Endothelial cell of umbilical vein (primary cell): Measurements from ENCODE around the gene RP2. TPM values are rescaled to one million over a fixed set of nuclear protein-coding genes. Genes with fewer than 3 reads are reported as not detected.

Experiments used
- BruUV-seq: library from RNA; stranded (reverse); fragments of 400-500 nt; replicated peaks from 2 replicates; lab custom pipeline; 2021; lab: Mats Ljungman, UMichigan
- CTCF ChIA-PET: fragments of 300-600, 350-600 bp; sonication (Branson Sonifier 250); formaldehyde crosslinking; loops from one replicate; lab custom pipeline; 2021; ENCODE audit warnings: antibody characterized with exemption, inconsistent platforms; lab: Charles Lee
- POLR2A ChIA-PET: fragments of 300-600, 350-600 bp; sonication (Branson Sonifier 250); formaldehyde crosslinking; loops from one replicate; lab custom pipeline; 2021; ENCODE audit warnings: antibody characterized with exemption, inconsistent platforms; lab: Charles Lee
- DNase-seq: peaks from one replicate; pipeline ENCODE4 v3.0.0-alpha.2; 2011; ENCODE audit warnings: low read depth, low spot score
- FAIRE-seq: peaks from 2 replicates; lab custom pipeline; 2011; peaks lifted over from hg19 to GRCh38; lab: Jason Lieb, UNC
- H2AFZ ChIP-seq: 2 replicates; pipeline ENCODE4 v1.6.0; 2012; ENCODE audit warnings: low read depth, low read length, control low read depth, inconsistent platforms
- H3K27ac ChIP-seq: 2 replicates; pipeline ENCODE4 v1.5.1; 2011; ENCODE audit warnings: low read depth, mild to moderate bottlenecking, control low read depth, low read length, moderate library complexity; ENCODE audit not compliant: insufficient read depth
- H3K27me3 ChIP-seq, 2 experiments: 2 replicates each; pipeline versions ENCODE4 v1.6.0 to v1.6.1; 2011; ENCODE audit warnings: low read length in 2 of 2, mixed read lengths in 1 of 2; ENCODE audit not compliant: control insufficient read depth in 2 of 2, insufficient read depth in 2 of 2
- H3K36me3 ChIP-seq, 2 experiments: 2 replicates in 1 of 2; 3 replicates in 1 of 2; pipeline ENCODE4 v1.5.1; 2011; ENCODE audit warnings: low read length in 2 of 2, mild to moderate bottlenecking in 1 of 2, moderate library complexity in 1 of 2; ENCODE audit not compliant: control insufficient read depth in 2 of 2, insufficient read depth in 2 of 2; ENCODE audit errors: extremely low read depth in 1 of 2
- H3K4me1 ChIP-seq: 3 replicates; pipeline ENCODE4 v1.5.1; 2011; ENCODE audit warnings: mild to moderate bottlenecking, low read length; ENCODE audit not compliant: control insufficient read depth, insufficient read depth; ENCODE audit errors: extremely low read depth
- H3K4me2 ChIP-seq: 2 replicates; pipeline ENCODE4 v1.6.1; 2011; ENCODE audit warnings: low read length, control low read depth, mixed read lengths; ENCODE audit not compliant: insufficient read depth
- H3K4me3 ChIP-seq, 3 experiments: fragments of 200-600 bp in 1 of 3; sonication (generic), shearing (Covaris generic) in 1 of 3; replicated peaks in 1 of 3; 2 replicates each; pipeline ENCODE4 v1.5.1; 2011 to 2016; ENCODE audit warnings: control low read depth in 3 of 3, low read length in 3 of 3, mild to moderate bottlenecking in 2 of 3, inconsistent platforms in 1 of 3, low read depth in 1 of 3, moderate library complexity in 1 of 3; ENCODE audit not compliant: insufficient read depth in 1 of 3
- H3K79me2 ChIP-seq: 2 replicates; pipeline ENCODE4 v1.6.0; 2012; ENCODE audit warnings: low read length, inconsistent platforms; ENCODE audit not compliant: control insufficient read depth, insufficient read depth
- H3K9ac ChIP-seq: replicated peaks from 2 replicates; pipeline ENCODE3; 2011; ENCODE audit warnings: low read length, control low read depth; ENCODE audit not compliant: insufficient read depth; ENCODE audit errors: extremely low read depth
- H3K9me1 ChIP-seq: replicated peaks from 3 replicates; pipeline ENCODE4 v1.6.0; 2011; ENCODE audit warnings: mild to moderate bottlenecking, low read length; ENCODE audit not compliant: control insufficient read depth, insufficient read depth; ENCODE audit errors: extremely low read depth
- H3K9me3 ChIP-seq: replicated peaks from 2 replicates; pipeline ENCODE4 v1.5.1; 2012; ENCODE audit warnings: low read length, inconsistent platforms; ENCODE audit not compliant: control insufficient read depth, insufficient read depth
- H4K20me1 ChIP-seq: replicated peaks from 2 replicates; pipeline ENCODE3; 2011; ENCODE audit warnings: mild to moderate bottlenecking, low read length; ENCODE audit not compliant: control insufficient read depth, insufficient read depth; ENCODE audit errors: extremely low read depth
- CTCF ChIP-seq, 2 donors: IDR thresholded peaks; 1 replicate in 1 of 2; 2 replicates in 1 of 2; pipeline ENCODE4 v1.5.1; 2011; ENCODE audit warnings: low read length in 2 of 2, mild to moderate bottlenecking in 2 of 2, moderate library complexity in 2 of 2, control low read depth in 1 of 2, inconsistent platforms in 1 of 2, low read depth in 1 of 2; ENCODE audit not compliant: insufficient read depth in 1 of 2; ENCODE audit errors: extremely low read depth in 1 of 2
- EZH2 ChIP-seq: IDR thresholded peaks from 2 replicates; pipeline ENCODE4 v1.6.1; 2012; ENCODE audit warnings: borderline replicate concordance, low read depth, mild to moderate bottlenecking, moderate library complexity, low read length, inconsistent platforms; ENCODE audit not compliant: severe bottlenecking
- FOS ChIP-seq: IDR thresholded peaks from 2 replicates; pipeline ENCODE4 v1.6.1; 2011; ENCODE audit warnings: mild to moderate bottlenecking, low read length, moderate library complexity, borderline replicate concordance; ENCODE audit not compliant: insufficient read depth
- GATA2 ChIP-seq: IDR thresholded peaks from 2 replicates; pipeline ENCODE4 v1.7.0; 2011; ENCODE audit warnings: low read depth, mild to moderate bottlenecking, moderate library complexity, mixed read lengths, low read length; ENCODE audit not compliant: insufficient read length, insufficient read depth
- JUN ChIP-seq: IDR thresholded peaks from 2 replicates; pipeline ENCODE4 v1.6.1; 2011; ENCODE audit warnings: borderline replicate concordance, low read depth; ENCODE audit not compliant: insufficient read length, insufficient read depth
- MAX ChIP-seq: IDR thresholded peaks from 2 replicates; pipeline ENCODE4 v1.6.1; 2011; ENCODE audit not compliant: insufficient read depth, insufficient read length
- MYC ChIP-seq: IDR thresholded peaks from one replicate; pipeline ENCODE4 v1.6.1; 2011; ENCODE audit warnings: mild to moderate bottlenecking, low read depth, low read length
- POLR2A ChIP-seq: IDR thresholded peaks from 2 replicates; pipeline ENCODE4 v1.6.1; 2012; ENCODE audit warnings: low read depth, mild to moderate bottlenecking, control low read depth, low read length
- POLR2AphosphoS5 ChIP-seq: IDR thresholded peaks from 2 replicates; pipeline ENCODE4 v1.6.1; 2012; ENCODE audit warnings: low read depth, mild to moderate bottlenecking, control low read depth, low read length, moderate library complexity; ENCODE audit not compliant: insufficient read depth
- dilution Hi-C: fragments of 300-500 bp; cut with MboI; formaldehyde crosslinking; loops from one replicate; pipeline ENCODE4 v1.15.0; 2019; ENCODE audit warnings: low sequenced_read_pairs; ENCODE audit not compliant: extremely low pct_ligation_motif_present
- intact Hi-C: fragments of 100-400 bp; cut with micrococcal nuclease; formaldehyde crosslinking; loops from one replicate; pipeline ENCODE4 v1.10.0; 2022
- polyA plus RNA-seq, 4 experiments: library from polyadenylated mRNA; depleted of rRNA in 3 of 4; stranded (reverse) in 3 of 4; unstranded in 1 of 4; fragments of >200 nt; gene quantifications; 2 replicates each; pipeline versions ENCODE4 v1.2.1 to v1.2.3, GENCODE V29; 2011 to 2012; ENCODE audit warnings: missing spikeins in 1 of 4
- total RNA-seq: library from RNA; stranded (reverse); gene quantifications from 2 replicates; pipeline ENCODE4 v1.2.3, GENCODE V29; 2021

The RP2 gene
- total and polyA plus RNA-seq, 2 donors (not counting 3 experiments of a cell fraction or from before 2014, with no cell fraction given), result 7.4 to 20.5 TPM

GRCh38 chrX:46860557-46860956 is 23.7 kb downstream of the RP2 start:
- ChIA-PET POLR2A (no interaction called here), CTCF (no interaction called here)
- Histone ChIP-seq H3K9ac (no peak overlapping the region), H2AFZ (no peak overlapping the region), H3K4me1 (peaks cover 15% of the 10 kb centered on the region), H3K4me3 (no peak overlapping the region), H3K9me1 (no peaks in the 10 kb centered on the region), H3K27ac (no peak overlapping the region), H3K79me2 (peaks cover 4% of the 10 kb centered on the region), H3K36me3 (no peaks in the 10 kb centered on the region), H3K4me2 (no peak overlapping the region), H3K9me3 (no peaks in the 10 kb centered on the region), H4K20me1 (no peaks in the 10 kb centered on the region), H3K27me3 (no peaks in the 10 kb centered on the region)
- dilution Hi-C loops, result no loop called here
- DNase-seq, result no peak
- no peak for FAIRE-seq
- no TSS peak for BruUV-seq
- TF ChIP-seq JUN (no peak), POLR2AphosphoS5 (no peak), MYC (no peak), MAX (no peak), EZH2 (no peak), CTCF (IDR thresholded peaks at IDR 0.05; ENCODE audit: extremely low read depth in 1 of 2, insufficient read depth in 1 of 2, low read depth in 1 of 2, low read length in 2 of 2) (no peak), GATA2 (no peak), POLR2A (no peak), FOS (no peak)
- intact Hi-C loops, result no loop called here
